ENCODE data around the gene SLC36A1. TPM values are rescaled to one million over a fixed set of nuclear protein-coding genes. Genes with fewer than 3 reads are reported as not detected.

The SLC36A1 gene
- total and polyA plus RNA-seq, 2 donors (not counting 1 experiment from before 2014, with no cell fraction given): 4.6 to 18.9 TPM

DNA sequence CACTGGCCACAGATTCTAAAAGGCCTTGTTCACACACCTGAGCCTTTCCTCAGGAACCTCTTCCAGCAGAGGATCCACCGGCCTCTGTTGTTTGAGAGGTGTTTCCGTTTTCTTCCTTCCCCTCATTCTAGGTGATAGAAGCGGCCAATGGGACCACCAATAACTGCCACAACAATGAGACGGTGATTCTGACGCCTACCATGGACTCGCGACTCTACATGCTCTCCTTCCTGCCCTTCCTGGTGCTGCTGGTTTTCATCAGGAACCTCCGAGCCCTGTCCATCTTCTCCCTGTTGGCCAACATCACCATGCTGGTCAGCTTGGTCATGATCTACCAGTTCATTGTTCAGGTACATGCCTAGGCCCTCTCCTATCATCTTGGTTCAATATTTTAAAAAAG is 20.2 kb downstream of the SLC36A1 start:
- no peak for TF ChIP-seq CTCF (conservative IDR thresholded peaks at IDR 0.05 in 1 of 2, IDR thresholded peaks at IDR 0.05 in 1 of 2; ENCODE audit: low read depth in 1 of 2, low read length in 2 of 2)
- no peak for TF ChIP-seq EZH2 (IDR thresholded peaks at IDR 0.05; ENCODE audit: low read length, missing control alignments)
- Histone ChIP-seq H3K9me3 (ENCODE audit: control insufficient read depth, insufficient read depth, low read depth, low read length) (no peaks in the 10 kb centered on the region), H4K20me1 (ENCODE audit: control insufficient read depth, extremely low read depth, insufficient read depth, low read length) (no peaks in the 10 kb centered on the region), H3K27me3 (ENCODE audit: control insufficient read depth, insufficient read depth, low read length) (no peaks in the 10 kb centered on the region), H3K27ac (ENCODE audit: insufficient read depth, low read length) (no peak overlapping the region), H3K36me3 (ENCODE audit: control insufficient read depth, insufficient read depth, low read length) (peaks cover 8% of the 10 kb centered on the region), H2AFZ (ENCODE audit: low read length) (no peak overlapping the region), H3K79me2 (ENCODE audit: control insufficient read depth, insufficient read depth, low read length) (no peaks in the 10 kb centered on the region), H3K4me2 (ENCODE audit: extremely low read depth, insufficient read depth, low read length) (no peak overlapping the region), H3K4me3 (replicated peaks in 1 of 4; ENCODE audit: control extremely low read depth in 1 of 4, insufficient read depth in 1 of 4, low read depth in 3 of 4, low read length in 4 of 4) (no peak overlapping the region), H3K4me1 (ENCODE audit: control insufficient read depth, extremely low read depth, insufficient read depth, low read length) (peaks cover 12% of the 10 kb centered on the region), H3K9ac (ENCODE audit: insufficient read depth, low read length) (no peak overlapping the region)
- no peak for DNase-seq (ENCODE audit: low read depth in 2 of 2)

- Histone ChIP-seq H3K9ac (ENCODE audit: insufficient read depth, low read length) (no peak overlapping the region), H4K20me1 (ENCODE audit: control insufficient read depth, extremely low read depth, insufficient read depth, low read length) (no peaks in the 10 kb centered on the region), H3K27ac (ENCODE audit: insufficient read depth, low read length) (no peak overlapping the region), H3K4me1 (ENCODE audit: control insufficient read depth, extremely low read depth, insufficient read depth, low read length) (peaks cover 12% of the 10 kb centered on the region), H3K4me3 (replicated peaks in 1 of 4; ENCODE audit: control extremely low read depth in 1 of 4, insufficient read depth in 1 of 4, low read depth in 3 of 4, low read length in 4 of 4) (no peak overlapping the region), H3K36me3 (ENCODE audit: control insufficient read depth, insufficient read depth, low read length) (peaks cover 6% of the 10 kb centered on the region), H2AFZ (ENCODE audit: low read length) (no peak overlapping the region), H3K27me3 (ENCODE audit: control insufficient read depth, insufficient read depth, low read length) (no peaks in the 10 kb centered on the region), H3K4me2 (ENCODE audit: extremely low read depth, insufficient read depth, low read length) (peak overlapping the region; percentile 32), H3K79me2 (ENCODE audit: control insufficient read depth, insufficient read depth, low read length) (no peaks in the 10 kb centered on the region), H3K9me3 (ENCODE audit: control insufficient read depth, insufficient read depth, low read depth, low read length) (no peaks in the 10 kb centered on the region)
- peak in 1 of 2 donors; percentile 19 for DNase-seq (ENCODE audit: low read depth in 2 of 2)
- TF ChIP-seq EZH2 (IDR thresholded peaks at IDR 0.05; ENCODE audit: low read length, missing control alignments) (no peak), CTCF (conservative IDR thresholded peaks at IDR 0.05 in 1 of 2, IDR thresholded peaks at IDR 0.05 in 1 of 2; ENCODE audit: low read depth in 1 of 2, low read length in 2 of 2) (no peak)
These were observed 22.0 kb downstream of the SLC36A1 start for GRCh38 chr5:151469386-151469785.

GRCh38 chr5:151469992-151470391 is 22.6 kb downstream of the SLC36A1 start:
- no peak overlapping the region for H3K4me2 ChIP-seq (ENCODE audit: extremely low read depth, insufficient read depth, low read length)
- H3K4me3 ChIP-seq (replicated peaks in 1 of 4; ENCODE audit: control extremely low read depth in 1 of 4, insufficient read depth in 1 of 4, low read depth in 3 of 4, low read length in 4 of 4): no peak overlapping the region
- no peak overlapping the region for H3K9ac ChIP-seq (ENCODE audit: insufficient read depth, low read length)
- no peaks in the 10 kb centered on the region for H3K9me3 ChIP-seq (ENCODE audit: control insufficient read depth, insufficient read depth, low read depth, low read length)
- H2AFZ ChIP-seq (ENCODE audit: low read length): no peak overlapping the region
- TF ChIP-seq CTCF (conservative IDR thresholded peaks at IDR 0.05 in 1 of 2, IDR thresholded peaks at IDR 0.05 in 1 of 2; ENCODE audit: low read depth in 1 of 2, low read length in 2 of 2) (no peak), EZH2 (IDR thresholded peaks at IDR 0.05; ENCODE audit: low read length, missing control alignments) (no peak)
- H4K20me1 ChIP-seq (ENCODE audit: control insufficient read depth, extremely low read depth, insufficient read depth, low read length): no peaks in the 10 kb centered on the region
- no peak overlapping the region for H3K27ac ChIP-seq (ENCODE audit: insufficient read depth, low read length)
- H3K79me2 ChIP-seq (ENCODE audit: control insufficient read depth, insufficient read depth, low read length): no peaks in the 10 kb centered on the region
- no peaks in the 10 kb centered on the region for H3K27me3 ChIP-seq (ENCODE audit: control insufficient read depth, insufficient read depth, low read length)
- DNase-seq (ENCODE audit: low read depth in 2 of 2): no peak
- peaks cover 6% of the 10 kb centered on the region for H3K36me3 ChIP-seq (ENCODE audit: control insufficient read depth, insufficient read depth, low read length)
- peaks cover 12% of the 10 kb centered on the region for H3K4me1 ChIP-seq (ENCODE audit: control insufficient read depth, extremely low read depth, insufficient read depth, low read length)

Measured in fibroblast of lung (primary cell).